ENCODE data around the gene PDE2A. TPM values are rescaled to one million over a fixed set of nuclear protein-coding genes. Genes with fewer than 3 reads are reported as not detected.
A peak's percentile ranks its signal among the peaks of the same experiment; 100 is the strongest.

Gene PDE2A
- total and polyA plus RNA-seq, 8 donors, result 8.4 to 13.8 (median 11.2) TPM

DNA sequence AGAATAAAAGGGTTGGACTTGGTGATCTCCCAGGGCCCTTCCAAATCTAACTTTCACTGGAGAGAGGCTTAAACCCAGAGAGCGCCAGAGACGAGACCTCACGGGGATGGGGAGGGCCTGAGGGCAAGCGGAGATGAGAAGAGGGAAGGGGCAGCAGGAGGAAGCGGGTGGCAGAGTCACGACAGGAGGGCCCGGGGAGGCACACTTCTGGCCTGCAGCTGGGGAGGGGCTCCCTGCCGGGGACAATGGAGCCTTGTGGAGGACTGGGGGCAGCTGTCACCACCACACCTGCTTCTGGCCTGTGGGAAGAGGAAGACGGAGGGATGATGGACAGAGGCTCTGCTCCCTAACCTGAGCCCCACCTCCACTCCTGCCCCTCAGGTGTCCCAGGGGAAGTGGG lies 40.2 kb downstream of the PDE2A start:
- Histone ChIP-seq H3K9me3 (no peaks in the 10 kb centered on the region), H3K4me3 (no peak overlapping the region), H3K27me3 (peaks cover 0 to 73% of the 10 kb centered on the region in 2 donors), H3K27ac (no peak overlapping the region), H3K36me3 (no peaks in the 10 kb centered on the region), H3K4me1 (no peaks in the 10 kb centered on the region)
- ATAC-seq (no peak), DNase-seq (peak in 1 of 4 donors; percentile 61)
- TF ChIP-seq, protein P1, sequence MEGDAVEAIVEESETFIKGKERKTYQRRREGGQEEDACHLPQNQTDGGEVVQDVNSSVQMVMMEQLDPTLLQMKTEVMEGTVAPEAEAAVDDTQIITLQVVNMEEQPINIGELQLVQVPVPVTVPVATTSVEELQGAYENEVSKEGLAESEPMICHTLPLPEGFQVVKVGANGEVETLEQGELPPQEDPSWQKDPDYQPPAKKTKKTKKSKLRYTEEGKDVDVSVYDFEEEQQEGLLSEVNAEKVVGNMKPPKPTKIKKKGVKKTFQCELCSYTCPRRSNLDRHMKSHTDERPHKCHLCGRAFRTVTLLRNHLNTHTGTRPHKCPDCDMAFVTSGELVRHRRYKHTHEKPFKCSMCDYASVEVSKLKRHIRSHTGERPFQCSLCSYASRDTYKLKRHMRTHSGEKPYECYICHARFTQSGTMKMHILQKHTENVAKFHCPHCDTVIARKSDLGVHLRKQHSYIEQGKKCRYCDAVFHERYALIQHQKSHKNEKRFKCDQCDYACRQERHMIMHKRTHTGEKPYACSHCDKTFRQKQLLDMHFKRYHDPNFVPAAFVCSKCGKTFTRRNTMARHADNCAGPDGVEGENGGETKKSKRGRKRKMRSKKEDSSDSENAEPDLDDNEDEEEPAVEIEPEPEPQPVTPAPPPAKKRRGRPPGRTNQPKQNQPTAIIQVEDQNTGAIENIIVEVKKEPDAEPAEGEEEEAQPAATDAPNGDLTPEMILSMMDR (IDR thresholded peaks at IDR 0.05), result no peak
- intact Hi-C loops (cut with DNase I), result no loop called here

DNA sequence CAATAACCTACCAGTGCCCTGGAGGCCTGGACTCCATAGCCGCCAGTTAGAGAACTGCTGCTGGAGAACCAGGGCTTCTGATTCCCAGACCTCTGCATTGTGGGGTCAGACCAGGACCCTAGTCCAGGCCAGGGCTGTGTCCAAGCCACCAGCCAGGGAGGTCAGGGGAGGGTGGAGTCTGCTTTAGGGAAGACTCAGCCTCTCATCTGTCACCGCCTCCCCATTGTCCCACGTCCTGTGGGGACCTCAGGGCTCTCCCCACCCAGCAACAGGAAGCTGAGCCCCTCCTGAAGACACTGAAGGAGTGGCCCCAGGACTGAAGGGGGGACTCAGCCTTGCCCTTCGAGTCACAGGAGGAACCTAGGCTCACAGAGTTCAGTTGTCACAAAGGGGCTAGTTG lies 41.2 kb downstream of the PDE2A start:
- no peaks in the 10 kb centered on the region for H3K4me1 ChIP-seq
- H3K9me3 ChIP-seq, result no peaks in the 10 kb centered on the region
- DNase-seq (peak in 1 of 4 donors; percentile 44), ATAC-seq (no peak)
- TF ChIP-seq, protein P1 (IDR thresholded peaks at IDR 0.05), result no peak
- no peak overlapping the region for H3K27ac ChIP-seq
- no peak overlapping the region for H3K4me3 ChIP-seq
- intact Hi-C loops (cut with DNase I), result no loop called here
- H3K27me3 ChIP-seq, result peaks cover 0 to 64% of the 10 kb centered on the region in 2 donors
- H3K36me3 ChIP-seq, result no peaks in the 10 kb centered on the region

DNA sequence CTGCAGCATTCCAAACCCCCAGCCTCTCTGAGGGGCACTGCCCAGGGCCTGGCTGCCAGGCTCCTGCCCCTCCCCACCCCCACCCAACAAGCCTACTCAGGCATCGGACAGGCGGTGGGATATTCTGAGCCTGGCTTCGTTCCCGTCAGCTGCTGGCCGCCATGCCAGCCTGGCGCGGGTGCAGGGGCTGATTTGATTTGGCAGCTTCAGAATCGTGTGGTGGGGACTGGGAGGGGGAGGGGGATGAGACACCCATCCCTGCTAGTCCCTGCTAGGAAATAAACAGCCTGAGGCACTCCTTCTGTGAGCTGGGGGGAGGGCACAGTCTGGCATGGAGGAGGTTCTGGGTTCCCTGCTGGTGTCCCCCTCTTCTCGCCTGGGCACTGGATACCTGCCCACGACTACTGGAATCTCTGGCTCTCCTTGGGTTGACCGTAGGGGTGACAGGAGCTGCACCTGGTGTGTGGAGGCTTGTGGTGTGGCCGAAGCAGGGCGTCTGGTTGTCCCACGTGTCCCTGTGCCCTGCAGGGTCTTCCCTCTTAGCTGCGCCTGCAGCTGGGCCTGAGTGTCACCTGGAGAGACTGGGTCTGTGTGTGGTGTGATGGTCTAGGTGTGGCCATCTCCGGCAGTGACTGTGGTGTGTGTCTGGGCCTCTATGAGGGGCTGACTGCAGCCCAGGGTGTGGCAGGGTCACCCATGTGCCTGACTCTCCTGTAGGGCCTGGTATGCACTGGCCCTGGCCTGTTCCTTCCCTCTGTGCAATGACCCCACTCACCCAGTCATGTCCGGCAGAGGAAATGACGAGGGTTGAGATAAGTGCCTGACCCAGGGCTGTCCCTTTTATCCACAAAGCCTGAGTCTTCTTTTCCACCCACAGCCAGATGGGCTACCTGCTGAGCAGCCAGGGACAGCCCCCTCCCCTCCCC lies 42.2 kb downstream of the PDE2A start:
- Histone ChIP-seq H3K9me3 (no peaks in the 10 kb centered on the region), H3K4me3 (no peak overlapping the region), H3K36me3 (no peaks in the 10 kb centered on the region), H3K4me1 (no peaks in the 10 kb centered on the region), H3K27me3 (peaks cover 0 to 54% of the 10 kb centered on the region in 2 donors), H3K27ac (no peak overlapping the region)
- intact Hi-C loops (cut with DNase I), result no loop called here
- DNase-seq (peak in 1 of 4 donors; percentile 55), ATAC-seq (peak; percentile 53)
- TF ChIP-seq, protein P1 (IDR thresholded peaks at IDR 0.05), result no peak

DNA sequence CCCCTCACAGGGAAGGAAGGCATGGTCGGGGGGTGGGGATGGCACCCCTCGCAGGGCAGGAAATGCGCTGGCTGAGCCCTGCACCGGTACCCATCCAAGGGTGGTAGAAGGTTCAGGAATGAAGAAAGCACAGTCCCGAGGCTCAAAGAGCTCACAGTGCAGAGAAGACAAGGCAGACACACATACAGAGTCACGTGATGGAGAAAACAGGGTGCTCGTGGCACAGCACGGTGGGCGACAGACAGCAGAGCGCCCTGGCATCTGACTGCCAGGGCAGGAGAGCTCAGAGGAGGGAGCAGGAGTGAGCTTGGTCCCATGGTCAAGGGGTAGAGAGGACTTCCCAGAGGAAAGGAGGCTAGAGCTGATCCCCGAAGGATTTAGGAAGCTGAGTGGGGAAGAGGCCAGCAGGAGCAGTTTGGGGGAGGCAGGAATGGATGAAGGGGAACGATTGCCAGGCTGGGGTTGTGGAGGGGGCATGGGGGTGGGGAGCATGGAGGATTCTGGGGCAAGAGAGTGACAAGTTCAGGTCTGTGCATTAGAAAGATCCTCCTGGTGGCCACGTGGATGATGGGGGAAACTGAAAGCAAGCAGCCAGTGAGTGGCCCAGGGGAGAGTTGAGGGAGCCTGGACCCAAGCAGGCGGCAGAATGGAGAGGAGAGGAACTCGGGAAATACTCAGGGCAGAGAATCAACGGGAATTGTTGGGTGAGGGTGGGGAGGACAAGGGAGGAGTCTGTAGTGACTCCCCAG lies 43.9 kb downstream of the PDE2A start:
- Histone ChIP-seq H3K36me3 (no peaks in the 10 kb centered on the region), H3K4me3 (no peak overlapping the region), H3K4me1 (peaks cover 11 to 14% of the 10 kb centered on the region in 2 donors), H3K27me3 (peaks cover 0 to 36% of the 10 kb centered on the region in 2 donors), H3K27ac (no peak overlapping the region), H3K9me3 (no peaks in the 10 kb centered on the region)
- ATAC-seq, result no peak
- TF ChIP-seq, protein P1 (IDR thresholded peaks at IDR 0.05), result no peak
- peak in 1 of 4 donors; percentile 29 for DNase-seq
- intact Hi-C loops (cut with DNase I), result no loop called here

DNA sequence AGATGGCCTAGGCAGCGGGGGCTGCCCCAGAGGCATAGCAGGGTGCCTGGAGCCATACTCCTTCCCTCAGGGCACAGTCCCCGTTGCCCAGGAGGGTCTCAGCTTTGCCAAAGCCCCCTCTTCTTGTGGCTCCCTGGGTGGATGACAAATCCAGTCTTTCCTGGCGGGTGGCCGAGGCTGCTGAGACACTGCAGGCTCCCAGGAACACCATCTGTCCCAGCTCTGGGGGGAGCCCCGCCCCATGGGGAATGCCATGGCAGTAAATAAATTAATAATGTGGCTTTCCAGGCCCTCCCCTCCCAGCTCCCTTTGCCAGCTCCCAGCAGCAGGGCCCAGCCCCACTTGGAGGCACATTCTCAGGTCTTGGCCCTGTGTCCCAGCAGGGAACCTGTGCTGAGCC lies 45.0 kb downstream of the PDE2A start:
- intact Hi-C loops (cut with DNase I), result no loop called here
- Histone ChIP-seq H3K36me3 (no peaks in the 10 kb centered on the region), H3K27me3 (peaks cover 0 to 26% of the 10 kb centered on the region in 2 donors), H3K4me3 (no peak overlapping the region), H3K27ac (no peak overlapping the region), H3K4me1 (peaks cover 12 to 22% of the 10 kb centered on the region in 2 donors), H3K9me3 (no peaks in the 10 kb centered on the region)
- TF ChIP-seq, protein P1 (IDR thresholded peaks at IDR 0.05), result no peak
- DNase-seq, result peak in 1 of 4 donors; percentile 67
- no peak for ATAC-seq

Data from left lung (tissue), 10 donors.